HepG2 (cell line): ENCODE data around the gene LARP1B. TPM values are rescaled to one million over a fixed set of nuclear protein-coding genes. Genes with fewer than 3 reads are reported as not detected.

Source experiments
- CHD4 ChIP-seq: fragments of 200-600 bp; sonication (generic); IDR thresholded peaks from 2 replicates; pipeline ENCODE4 v1.7.0; 2017; ENCODE audit warnings: mild to moderate bottlenecking, low read length, borderline replicate concordance
- FOXA1 ChIP-seq, 2 experiments: fragments of 450-650 bp in 1 of 2; sonication (generic) in 1 of 2; formaldehyde crosslinking in 1 of 2; IDR thresholded peaks; 2 replicates each; pipeline versions ENCODE4 v1.4.0 to v1.6.1; 2016 to 2020; ENCODE audit warnings: missing genetic modification reagents in 1 of 2
- FOXP4 ChIP-seq: sonication (generic); formaldehyde crosslinking; IDR thresholded peaks from 2 replicates; pipeline ENCODE4 v1.4.0; 2020; ENCODE audit warnings: missing genetic modification reagents
- GATAD2A ChIP-seq: IDR thresholded peaks from 2 replicates; pipeline ENCODE4 v1.6.1; 2016
- KAT8 ChIP-seq: IDR thresholded peaks from 2 replicates; pipeline ENCODE4 v1.6.1; 2016; ENCODE audit warnings: missing genetic modification reagents, missing compliant biosample characterization
- PATZ1 ChIP-seq: sonication (generic); formaldehyde crosslinking; IDR thresholded peaks from 2 replicates; pipeline ENCODE4 v1.4.0; 2020; ENCODE audit warnings: missing genetic modification reagents
- PREB ChIP-seq: sonication (generic); formaldehyde crosslinking; IDR thresholded peaks from 2 replicates; pipeline ENCODE4 v1.4.0; 2020; ENCODE audit warnings: missing genetic modification reagents
- TEAD3 ChIP-seq: optimal IDR thresholded peaks from 2 replicates; pipeline ENCODE3; 2016; ENCODE audit warnings: borderline replicate concordance
- ZNF343 ChIP-seq: sonication (generic); formaldehyde crosslinking; IDR thresholded peaks from 2 replicates; pipeline ENCODE4 v1.4.0; 2020; ENCODE audit warnings: mild to moderate bottlenecking, missing genetic modification reagents
- ZNF407 ChIP-seq: sonication (generic); formaldehyde crosslinking; IDR thresholded peaks from one replicate; pipeline ENCODE4 v1.5.1; 2020; ENCODE audit warnings: mild to moderate bottlenecking, missing genetic modification reagents; ENCODE audit errors: not compliant biosample characterization
- polyA plus RNA-seq, 8 experiments: library from polyadenylated mRNA; depleted of rRNA in 3 of 8; stranded (reverse) in 7 of 8; unstranded in 1 of 8; fragments of >200 nt; fragmentation: Illumina TruSeq in 4 of 8; extraction: Trizol in 4 of 8; gene quantifications; 2 replicates each; pipeline versions ENCODE4 v1.2.1 to v1.2.3, GENCODE V29; 2011 to 2016; ENCODE audit warnings: low read depth in 4 of 8, missing spikeins in 1 of 8, mixed read lengths in 1 of 8; ENCODE audit not compliant: insufficient read depth in 1 of 8
- total RNA-seq, 5 experiments: library from RNA; depleted of rRNA; stranded (reverse); fragments of >200 nt; fragmentation: Illumina TruSeq; extraction: Trizol; gene quantifications; 2 replicates each; pipeline ENCODE4 v1.2.3, GENCODE V29; 2016; ENCODE audit warnings: low read depth in 1 of 5

Gene LARP1B
- total and polyA plus RNA-seq, 2 of the 13 experiments (the other 11 are each of a cell fraction or from before 2014, with no cell fraction given): 19.2 to 52.7 TPM

GRCh38 chr4:128163177-128164117, 102.3 kb downstream of the LARP1B start (continued):
- TF ChIP-seq ZNF407 (CRISPR knock-in tag): no peak
- no peak for TF ChIP-seq PATZ1 (CRISPR knock-in tag)
- no peak for TF ChIP-seq PREB (CRISPR knock-in tag)
- no peak for TF ChIP-seq CHD4
- TF ChIP-seq KAT8: 0 out of 2 replicates have a peak, but pooled peaks have one; percentile 20
- TF ChIP-seq TEAD3 (CRISPR knock-in tag): peak; percentile 27
- TF ChIP-seq FOXA1 (IDR thresholded peaks at IDR 0.05): 0 out of 2 replicates have a peak, but pooled peaks have one; percentile 18
- 0 out of 2 replicates have a peak, but pooled peaks have one; percentile 18 for TF ChIP-seq FOXA1 (CRISPR knock-in tag; IDR thresholded peaks at IDR 0.05)
- TF ChIP-seq GATAD2A (CRISPR knock-in tag): peak; percentile 54; the same call in 1 of the 2 replicates
- no peak for TF ChIP-seq ZNF343
- 0 out of 2 replicates have a peak, but pooled peaks have one; percentile 13 for TF ChIP-seq FOXP4
- TF ChIP-seq, all 625 proteins: peak for 22
